ENCODE results near the gene NCL.
"Not testable (repeated sequence)": the region's sequence is repeated elsewhere in the genome, so short reads cannot be mapped to it uniquely, and the experiment has no call there.

The NCL gene

GRCh38 chr2:231467613-231468530, 3.6 kb upstream of the NCL start:
- DNase-seq (ENCODE audit: low read depth, low spot score): no peak

- DNase-seq (ENCODE audit: low read depth, low spot score): no peak
These were observed 2.8 kb upstream of the NCL start for GRCh38 chr2:231467016-231467545.

GRCh38 chr2:231464576-231465540, 574 bp upstream of the NCL start:
- DNase-seq (ENCODE audit: low read depth, low spot score): no peak

GRCh38 chr2:231462729-231463465, 1.4 kb downstream of the NCL start:
- no peak for DNase-seq (ENCODE audit: low read depth, low spot score)

GRCh38 chr2:231461516-231461971, 2.7 kb downstream of the NCL start:
- no peak for DNase-seq (ENCODE audit: low read depth, low spot score)

GRCh38 chr2:231460841-231461240, 3.4 kb downstream of the NCL start:
- DNase-seq (ENCODE audit: low read depth, low spot score): not testable (repeated sequence)

- DNase-seq (ENCODE audit: low read depth, low spot score): no peak
These were observed 4.0 kb downstream of the NCL start for GRCh38 chr2:231460073-231460835.

GRCh38 chr2:231458368-231458767, 5.9 kb downstream of the NCL start:
- no peak for DNase-seq (ENCODE audit: low read depth, low spot score)

GRCh38 chr2:231457101-231457500, 7.2 kb downstream of the NCL start:
- no peak for DNase-seq (ENCODE audit: low read depth, low spot score)

GRCh38 chr2:231456295-231457004, 7.8 kb downstream of the NCL start:
- DNase-seq (ENCODE audit: low read depth, low spot score): no peak

- no peak for DNase-seq (ENCODE audit: low read depth, low spot score)
These were observed 8.4 kb downstream of the NCL start for GRCh38 chr2:231455890-231456289.

- DNase-seq (ENCODE audit: low read depth, low spot score): no peak
These were observed 9.1 kb downstream of the NCL start for GRCh38 chr2:231455222-231455621.

- no peak for DNase-seq (ENCODE audit: low read depth, low spot score)
These were observed 9.9 kb downstream of the NCL start for GRCh38 chr2:231454361-231454791.

GRCh38 chr2:231452799-231453508, 11.3 kb downstream of the NCL start:
- DNase-seq (ENCODE audit: low read depth, low spot score): no peak

- no peak for DNase-seq (ENCODE audit: low read depth, low spot score)
These were observed 13.7 kb downstream of the NCL start for GRCh38 chr2:231450548-231450989.

- DNase-seq (ENCODE audit: low read depth, low spot score): no peak
These were observed 14.7 kb downstream of the NCL start for GRCh38 chr2:231449503-231450054.

GRCh38 chr2:231436957-231437356, 27.3 kb downstream of the NCL start:
- no peak for DNase-seq (ENCODE audit: low read depth, low spot score)

GRCh38 chr2:231433990-231434389, 30.3 kb downstream of the NCL start:
- DNase-seq (ENCODE audit: low read depth, low spot score): no peak

- no peak for DNase-seq (ENCODE audit: low read depth, low spot score)
These were observed 32.7 kb downstream of the NCL start for GRCh38 chr2:231431606-231432005.
